HG03442 (cell line): Measurements from ENCODE around the gene UMAD1.
"Not testable (repeated sequence)": the region's sequence is repeated elsewhere in the genome, so short reads cannot be mapped to it uniquely, and the experiment has no call there.

Source experiments
- ATAC-seq: cut with Tn5 transposase; IDR thresholded peaks from one replicate; pipeline ENCODE4 v1.9.1; 2021; ENCODE audit warnings: mild to moderate bottlenecking, moderate library complexity; ENCODE audit not compliant: unreplicated experiment

The UMAD1 gene

GRCh38 chr7:7821517-7821916, 181.0 kb downstream of the UMAD1 start:
- no peak for ATAC-seq

- ATAC-seq, result not testable (repeated sequence)
Measured at GRCh38 chr7:7825294-7825693, 184.7 kb downstream of the UMAD1 start.

GRCh38 chr7:7829667-7830066, 189.1 kb downstream of the UMAD1 start:
- no peak for ATAC-seq

- ATAC-seq, result no peak
Measured at GRCh38 chr7:7830122-7830878, 189.7 kb downstream of the UMAD1 start.

- ATAC-seq, result no peak
Measured at GRCh38 chr7:7832518-7832917, 192.0 kb downstream of the UMAD1 start.

- no peak for ATAC-seq
Measured at GRCh38 chr7:7834761-7835160, 194.2 kb downstream of the UMAD1 start.

GRCh38 chr7:7841027-7841426, 200.5 kb downstream of the UMAD1 start:
- ATAC-seq, result no peak

GRCh38 chr7:7843240-7843639, 202.7 kb downstream of the UMAD1 start:
- no peak for ATAC-seq

GRCh38 chr7:7843972-7844371, 203.4 kb downstream of the UMAD1 start:
- no peak for ATAC-seq

- ATAC-seq, result no peak
Measured at GRCh38 chr7:7848246-7848645, 207.7 kb downstream of the UMAD1 start.

GRCh38 chr7:7848892-7849291, 208.3 kb downstream of the UMAD1 start:
- ATAC-seq, result no peak

- ATAC-seq, result no peak
Measured at GRCh38 chr7:7850150-7850549, 209.6 kb downstream of the UMAD1 start.

GRCh38 chr7:7851381-7851780, 210.8 kb downstream of the UMAD1 start:
- no peak for ATAC-seq

GRCh38 chr7:7851991-7852390, 211.4 kb downstream of the UMAD1 start:
- no peak for ATAC-seq

GRCh38 chr7:7857143-7857583, 216.6 kb downstream of the UMAD1 start:
- no peak for ATAC-seq

GRCh38 chr7:7858559-7858958, 218.0 kb downstream of the UMAD1 start:
- ATAC-seq, result no peak

- no peak for ATAC-seq
Measured at GRCh38 chr7:7859411-7859810, 218.9 kb downstream of the UMAD1 start.

GRCh38 chr7:7861211-7861633, 220.7 kb downstream of the UMAD1 start:
- ATAC-seq, result no peak

- ATAC-seq, result no peak
Measured at GRCh38 chr7:7862393-7862792, 221.8 kb downstream of the UMAD1 start.

- ATAC-seq, result no peak
Measured at GRCh38 chr7:7867846-7868571, 227.5 kb downstream of the UMAD1 start.

- no peak for ATAC-seq
Measured at GRCh38 chr7:7868572-7868899, 228.0 kb downstream of the UMAD1 start.

- no peak for ATAC-seq
Measured at GRCh38 chr7:7869036-7869435, 228.5 kb downstream of the UMAD1 start.
